HG02852 (cell line): ENCODE data around the gene MRPL44.
"Not testable (repeated sequence)": the region's sequence is repeated elsewhere in the genome, so short reads cannot be mapped to it uniquely, and the experiment has no call there.

Experiments used
- ATAC-seq: cut with Tn5 transposase; IDR thresholded peaks from one replicate; pipeline ENCODE4 v1.9.1; 2021; ENCODE audit warnings: mild to moderate bottlenecking, moderate library complexity; ENCODE audit not compliant: unreplicated experiment

Gene MRPL44

GRCh38 chr2:224000662-224001061 is 43.4 kb downstream of the MRPL44 start:
- ATAC-seq: not testable (repeated sequence)

DNA sequence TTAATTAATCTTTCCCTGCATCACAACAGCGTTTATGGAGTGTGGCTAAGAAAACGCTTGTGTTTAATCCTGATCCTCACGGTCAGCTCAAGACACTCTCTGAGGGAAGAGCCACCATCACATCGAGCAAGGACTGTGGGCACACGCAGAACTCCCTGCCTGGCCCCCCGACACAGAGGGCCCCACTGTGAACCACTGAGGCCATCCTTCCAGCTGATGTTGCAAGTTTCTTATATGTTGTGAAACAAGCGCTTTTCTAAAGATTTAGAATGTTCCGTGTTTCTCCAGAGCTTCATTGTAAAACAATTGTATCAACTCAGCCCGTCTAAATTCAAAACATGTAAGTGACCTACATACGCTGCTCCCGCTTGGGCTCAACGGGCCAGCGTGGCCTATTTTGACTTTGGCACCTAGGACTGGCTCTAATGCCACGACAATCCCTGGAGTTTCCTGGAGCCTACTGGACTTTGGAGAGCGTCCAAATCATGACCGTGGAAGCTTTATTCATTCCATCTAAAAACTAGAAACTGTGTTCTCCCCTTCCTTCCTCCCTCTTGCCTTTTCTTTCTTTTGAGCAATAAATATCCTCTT is 46.9 kb downstream of the MRPL44 start:
- ATAC-seq: no peak

DNA sequence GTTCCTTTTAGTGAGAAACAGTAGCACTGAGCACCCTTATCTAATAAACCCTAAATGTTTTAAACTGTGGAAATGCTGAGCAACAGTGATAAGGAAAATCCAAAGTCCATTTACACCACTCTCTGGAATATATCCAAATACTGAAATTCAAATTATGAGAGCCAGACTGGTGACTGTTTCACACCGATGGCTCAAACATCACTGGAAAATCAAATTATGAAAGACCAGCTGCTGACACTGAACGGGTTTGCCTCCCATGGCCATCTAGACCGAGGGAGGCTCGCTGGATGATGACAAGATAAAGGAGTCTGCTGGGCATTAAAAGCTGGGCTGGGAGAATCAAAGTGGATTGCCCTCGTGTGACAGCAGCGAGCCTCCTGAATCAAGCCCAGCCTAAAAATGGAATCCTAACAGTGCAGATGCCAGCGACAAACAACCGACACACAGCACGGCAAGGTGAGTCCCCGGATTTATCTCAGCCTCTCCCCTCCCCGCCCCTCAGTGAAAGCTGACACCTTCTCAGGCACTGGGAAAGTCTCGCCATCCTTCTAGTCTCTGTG is 51.5 kb downstream of the MRPL44 start:
- ATAC-seq: no peak

DNA sequence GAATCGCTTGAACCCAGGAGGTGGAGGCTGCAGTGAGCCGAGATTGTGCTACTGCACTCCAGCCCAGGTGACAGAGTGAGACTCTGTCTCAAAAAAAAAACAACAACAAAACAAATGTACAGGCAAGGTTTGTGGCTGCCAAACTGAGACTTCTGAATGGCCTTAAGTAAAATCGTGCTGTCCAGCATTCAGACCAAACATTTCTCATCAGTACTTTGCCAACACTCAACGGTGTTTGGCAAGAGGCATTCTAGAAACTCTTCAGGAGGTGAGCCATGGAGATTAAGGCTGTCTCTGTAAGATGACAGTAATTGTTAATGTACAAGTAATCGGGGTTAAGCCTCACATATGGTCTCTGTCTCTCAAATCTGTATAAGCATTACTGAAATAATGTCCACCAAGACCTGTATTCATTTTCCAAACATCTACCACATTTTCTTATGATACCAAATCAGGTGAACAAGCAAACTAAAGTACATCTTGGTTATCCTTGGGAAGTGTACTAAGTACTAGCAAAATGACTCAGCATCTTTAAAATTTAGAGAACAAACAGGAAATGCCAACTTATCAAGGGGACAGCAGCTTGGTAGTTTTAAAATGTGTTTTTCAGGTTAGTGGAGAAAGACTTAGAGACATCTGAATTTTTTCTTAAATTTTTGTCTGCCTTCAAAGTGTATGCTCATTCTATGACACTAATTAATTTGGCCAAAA is 52.5 kb downstream of the MRPL44 start:
- ATAC-seq: no peak

DNA sequence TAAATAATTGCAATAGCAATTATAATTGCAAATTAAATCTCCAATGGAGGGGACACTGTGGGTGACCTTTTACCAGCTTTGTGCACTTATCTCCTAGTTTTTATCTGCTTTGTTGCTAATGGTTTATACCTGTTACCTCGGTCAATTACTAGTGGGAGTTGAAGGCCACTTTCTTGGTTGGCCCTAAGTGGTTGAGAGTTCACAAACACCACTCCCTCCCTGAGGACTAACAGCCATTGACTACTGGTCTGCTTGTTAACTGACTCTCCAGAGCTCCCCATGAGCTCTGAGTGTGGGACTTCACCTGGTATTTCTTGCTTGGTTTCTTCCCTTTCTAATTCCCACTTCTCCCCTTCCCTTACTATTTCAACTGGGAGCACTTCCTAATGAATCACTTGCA is 54.6 kb downstream of the MRPL44 start:
- no peak for ATAC-seq

- no peak for ATAC-seq
These were observed 57.1 kb downstream of the MRPL44 start for GRCh38 chr2:224014336-224014735.

DNA sequence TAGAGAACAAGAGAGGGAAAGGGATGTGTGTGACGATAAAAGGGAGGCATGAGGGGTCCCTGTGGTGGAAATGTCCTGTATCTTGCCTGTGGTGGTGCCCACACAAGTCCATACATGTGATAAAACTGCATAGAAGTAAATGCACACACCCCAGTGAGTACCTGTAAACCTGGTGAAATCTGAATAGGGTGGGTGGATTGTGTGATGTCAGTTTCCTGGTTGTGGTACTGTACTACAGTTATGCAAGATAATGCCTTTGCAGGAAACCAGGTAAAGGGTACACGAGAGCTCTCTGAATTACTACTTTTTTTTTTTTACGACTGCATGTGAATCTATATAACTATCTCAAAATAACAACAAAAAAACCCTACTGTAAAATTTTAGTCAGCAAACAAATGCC is 59.7 kb downstream of the MRPL44 start:
- ATAC-seq: no peak
